H1 (cell line): ENCODE measurements around the gene LPGAT1. TPM values are rescaled to one million over a fixed set of nuclear protein-coding genes. Genes with fewer than 3 reads are reported as not detected.

Experiments
- CTBP2 ChIP-seq: IDR thresholded peaks from 2 replicates; pipeline ENCODE4 v1.7.0; 2011; ENCODE audit warnings: borderline replicate concordance, mild to moderate bottlenecking, moderate library complexity, mixed read lengths, low read length; ENCODE audit not compliant: insufficient read depth, insufficient read length
- FOSL1 ChIP-seq: IDR thresholded peaks from 2 replicates; pipeline ENCODE4 v1.6.1; 2011; ENCODE audit warnings: mild to moderate bottlenecking, low read depth, low read length, moderate library complexity; ENCODE audit not compliant: insufficient read depth
- JUN ChIP-seq: IDR thresholded peaks from 2 replicates; pipeline ENCODE4 v1.6.1; 2011; ENCODE audit warnings: low read depth, mild to moderate bottlenecking, improper control_type of control experiment, low read length
- NANOG ChIP-seq: IDR thresholded peaks from 2 replicates; pipeline ENCODE4 v1.6.1; 2011; ENCODE audit warnings: low read length, low read depth, mild to moderate bottlenecking, inconsistent platforms; ENCODE audit not compliant: insufficient read depth, poor library complexity, severe bottlenecking
- RAD21 ChIP-seq, 2 experiments: IDR thresholded peaks in 1 of 2; conservative IDR thresholded peaks in 1 of 2; 2 replicates each; pipeline ENCODE4 v1.6.1; 2011; ENCODE audit warnings: low read depth in 2 of 2, low read length in 2 of 2, improper control_type of control experiment in 1 of 2, inconsistent platforms in 1 of 2, mild to moderate bottlenecking in 1 of 2, moderate library complexity in 1 of 2
- USF2 ChIP-seq: IDR thresholded peaks from 2 replicates; pipeline ENCODE4 v1.6.1; 2011; ENCODE audit warnings: low read length, improper control_type of control experiment
- polyA plus RNA-seq, 7 experiments: library from polyadenylated mRNA; depleted of rRNA in 3 of 7; stranded (reverse) in 5 of 7; unstranded in 2 of 7; fragments of >200 nt in 5 of 7; fragments of 200-250 nt in 2 of 7; gene quantifications; 1 replicate in 5 of 7; 2 replicates in 1 of 7; 4 replicates in 1 of 7; pipeline versions ENCODE4 v1.2.1 to v1.2.3, GENCODE V29; 2011 to 2013; ENCODE audit warnings: missing spikeins in 2 of 7, mixed read lengths in 2 of 7
- total RNA-seq: library from RNA; stranded (reverse); fragmentation: NEBNext Ultra II Directional; extraction: Animal tissue kit (Norgen Biotek cat#: 25700); gene quantifications from 2 replicates; pipeline ENCODE4 v1.2.1, GENCODE V29; 2021

LPGAT1 gene
- total and polyA plus RNA-seq, 2 of the 8 experiments (the other 6 are each of a cell fraction or from before 2014, with no cell fraction given): 2.3 to 13.5 TPM

- TF ChIP-seq RAD21 (IDR thresholded peaks at IDR 0.05 in 1 of 2, conservative IDR thresholded peaks at IDR 0.05 in 1 of 2; ENCODE audit: low read depth in 2 of 2, low read length in 2 of 2) (no peak), NANOG (no peak), FOSL1 (no peak), USF2 (no peak), JUN (no peak), CTBP2 (no peak)
Observed at GRCh38 chr1:211781260-211781659, 49.3 kb downstream of the LPGAT1 start (continued).
